Gastroesophageal sphincter (tissue), 4 donors: ENCODE results near the gene LTBP1. TPM values are rescaled to one million over a fixed set of nuclear protein-coding genes. Genes with fewer than 3 reads are reported as not detected.
A peak's percentile ranks its signal among the peaks of the same experiment; 100 is the strongest.

ENCODE experiments used
- ATAC-seq: fragments of 150-250 bp; one replicate; pipeline ENCODE4 v1.9.1; 2016; ENCODE audit warnings: mild to moderate bottlenecking, moderate library complexity
- H3K27ac ChIP-seq, 4 donors: fragments of 200-600 bp; sonication (generic) in 3 of 4; 1 replicate in 3 of 4; 2 replicates in 1 of 4; pipeline ENCODE4 v1.5.1; 2016 to 2019
- H3K27me3 ChIP-seq: fragments of 200-600 bp; sonication (generic); one replicate; pipeline ENCODE4 v1.5.1; 2019
- H3K36me3 ChIP-seq, 2 donors: fragments of 200-600 bp; sonication (generic); one replicate each; pipeline ENCODE4 v1.5.1; 2019; ENCODE audit warnings: control low read depth in 1 of 2
- H3K4me1 ChIP-seq, 3 donors: fragments of 200-600 bp; sonication (generic); 1 replicate in 2 of 3; 2 replicates in 1 of 3; pipeline ENCODE4 v1.5.1; 2016 to 2019; ENCODE audit warnings: control low read depth in 2 of 3
- H3K4me3 ChIP-seq, 2 donors: fragments of 200-600 bp; sonication (generic); one replicate each; pipeline ENCODE4 v1.5.1; 2019; ENCODE audit warnings: mild to moderate bottlenecking in 1 of 2, moderate library complexity in 1 of 2
- H3K9me3 ChIP-seq, 3 donors: fragments of 200-600 bp; sonication (generic); one replicate each; pipeline ENCODE4 v1.5.1; 2017 to 2019; ENCODE audit warnings: control low read depth in 2 of 3
- CTCF ChIP-seq, 4 experiments: fragments of 200-600 bp in 2 of 4; fragments of 450-650 bp in 2 of 4; sonication (generic) in 1 of 4; IDR thresholded peaks; one replicate each; pipeline ENCODE4 v1.5.1; 2017 to 2019; ENCODE audit warnings: antibody characterized with exemption in 4 of 4, mild to moderate bottlenecking in 2 of 4, moderate library complexity in 2 of 4
- EP300 ChIP-seq: sonication (generic); formaldehyde crosslinking; IDR thresholded peaks from one replicate; pipeline ENCODE4 v1.6.1; 2017; ENCODE audit warnings: antibody characterized with exemption, mild to moderate bottlenecking
- POLR2A ChIP-seq, 2 donors: fragments of 450-650 bp; IDR thresholded peaks; one replicate each; pipeline ENCODE4 v1.6.1; 2017; ENCODE audit warnings: antibody characterized with exemption in 2 of 2, mild to moderate bottlenecking in 2 of 2, moderate library complexity in 1 of 2
- POLR2AphosphoS5 ChIP-seq: sonication (generic); formaldehyde crosslinking; IDR thresholded peaks from one replicate; pipeline ENCODE4 v1.6.1; 2017; ENCODE audit warnings: antibody characterized with exemption
- WGBS, 2 donors: methylation state at CpG; one replicate each; pipeline ENCODE4 v1.1.5; 2018; ENCODE audit warnings: low coverage in 1 of 2; 5-methylcytosine and 5-hydroxymethylcytosine counted together
- total RNA-seq, 4 donors: library from RNA; depleted of rRNA; stranded (reverse); fragments of >200 nt; gene quantifications; one replicate each; pipeline ENCODE4 v1.1.0, GENCODE V29; 2016

The LTBP1 gene
- total RNA-seq, 4 donors from 2014 or later: 238 to 493 (median 378) TPM

GRCh38 chr2:33217406-33217805, 270.7 kb downstream of the LTBP1 start:
- H3K4me3 ChIP-seq: no peak overlapping the region
- H3K36me3 ChIP-seq: peaks cover 0 to 6% of the 10 kb centered on the region in 2 donors
- WGBS, 2 donors: 59 to 79% methylated on average over 2 of the region's 3 CpGs
- no peaks in the 10 kb centered on the region for H3K27me3 ChIP-seq
- H3K4me1 ChIP-seq: peaks cover 4 to 76% (median 17%) of the 10 kb centered on the region in 3 donors
- H3K9me3 ChIP-seq: no peaks in the 10 kb centered on the region
- ATAC-seq: no peak
- no peak for TF ChIP-seq EP300
- TF ChIP-seq POLR2AphosphoS5: no peak
- no peak for TF ChIP-seq POLR2A (IDR thresholded peaks at IDR 0.05)
- no peak for TF ChIP-seq CTCF (IDR thresholded peaks at IDR 0.05)
- H3K27ac ChIP-seq: peak overlapping the region in 3 of 4 donors; percentile 52 to 72 (median 71)

GRCh38 chr2:33219114-33219513, 272.4 kb downstream of the LTBP1 start:
- no peaks in the 10 kb centered on the region for H3K27me3 ChIP-seq
- no peak for TF ChIP-seq POLR2AphosphoS5
- no peak for ATAC-seq
- H3K27ac ChIP-seq: peak overlapping the region in 3 of 4 donors; percentile 5 to 72 (median 29)
- H3K4me1 ChIP-seq: peaks cover 4 to 63% (median 17%) of the 10 kb centered on the region in 3 donors
- 85 to 93% methylated on average over 4 of the region's 4 CpGs for WGBS, 2 donors
- H3K9me3 ChIP-seq: no peaks in the 10 kb centered on the region
- H3K4me3 ChIP-seq: no peak overlapping the region
- peaks cover 0 to 15% of the 10 kb centered on the region in 2 donors for H3K36me3 ChIP-seq

GRCh38 chr2:33219850-33220275, 273.1 kb downstream of the LTBP1 start:
- 62 to 72% methylated on average over 2 of the region's 2 CpGs for WGBS, 2 donors

GRCh38 chr2:33220533-33220932, 273.8 kb downstream of the LTBP1 start:
- Histone ChIP-seq H3K4me1 (peaks cover 4 to 49% (median 17%) of the 10 kb centered on the region in 3 donors), H3K27me3 (no peaks in the 10 kb centered on the region), H3K4me3 (no peak overlapping the region), H3K9me3 (no peaks in the 10 kb centered on the region), H3K27ac (peak overlapping the region in 2 of 4 donors; percentile 5 to 35), H3K36me3 (peaks cover 0 to 18% of the 10 kb centered on the region in 2 donors)
- WGBS, 2 donors: 43 to 60% methylated on average over 1 to 3 of the region's 3 CpGs
- no peak for TF ChIP-seq POLR2A (IDR thresholded peaks at IDR 0.05)
- no peak for TF ChIP-seq POLR2AphosphoS5
- no peak for TF ChIP-seq EP300
- TF ChIP-seq CTCF (IDR thresholded peaks at IDR 0.05): no peak
- no peak for ATAC-seq

More at GRCh38 chr2:33219850-33220275, 273.1 kb downstream of the LTBP1 start:
- H3K36me3 ChIP-seq: peaks cover 0 to 18% of the 10 kb centered on the region in 2 donors
- H3K27ac ChIP-seq: peak overlapping the region in 3 of 4 donors; percentile 5 to 35 (median 29)
- no peak overlapping the region for H3K4me3 ChIP-seq
- no peaks in the 10 kb centered on the region for H3K27me3 ChIP-seq
- no peak for ATAC-seq
- peaks cover 4 to 55% (median 17%) of the 10 kb centered on the region in 3 donors for H3K4me1 ChIP-seq
- no peaks in the 10 kb centered on the region for H3K9me3 ChIP-seq
- TF ChIP-seq POLR2A (IDR thresholded peaks at IDR 0.05) (no peak), POLR2AphosphoS5 (peak; percentile 52), EP300 (no peak), CTCF (IDR thresholded peaks at IDR 0.05) (no peak)

- WGBS, 2 donors: 83 to 90% methylated on average over 3 of the region's 3 CpGs
- TF ChIP-seq EP300 (no peak), POLR2AphosphoS5 (no peak), POLR2A (IDR thresholded peaks at IDR 0.05) (no peak), CTCF (IDR thresholded peaks at IDR 0.05) (no peak)
These were observed 274.5 kb downstream of the LTBP1 start for GRCh38 chr2:33221046-33221784.

More at GRCh38 chr2:33221046-33221784, 274.5 kb downstream of the LTBP1 start:
- H3K27me3 ChIP-seq: no peaks in the 10 kb centered on the region
- H3K9me3 ChIP-seq: no peaks in the 10 kb centered on the region
- H3K27ac ChIP-seq: peak overlapping the region in 2 of 4 donors; percentile 5 to 35
- H3K4me1 ChIP-seq: peaks cover 4 to 43% (median 17%) of the 10 kb centered on the region in 3 donors
- H3K4me3 ChIP-seq: no peak overlapping the region
- ATAC-seq: no peak
- peaks cover 0 to 18% of the 10 kb centered on the region in 2 donors for H3K36me3 ChIP-seq
